ENCODE results near the gene DOCK2. TPM values are rescaled to one million over a fixed set of nuclear protein-coding genes. Genes with fewer than 3 reads are reported as not detected.

DOCK2 gene
- total and polyA plus RNA-seq, 4 experiments from 2014 or later: 45.8 to 223 (median 162) TPM

DNA sequence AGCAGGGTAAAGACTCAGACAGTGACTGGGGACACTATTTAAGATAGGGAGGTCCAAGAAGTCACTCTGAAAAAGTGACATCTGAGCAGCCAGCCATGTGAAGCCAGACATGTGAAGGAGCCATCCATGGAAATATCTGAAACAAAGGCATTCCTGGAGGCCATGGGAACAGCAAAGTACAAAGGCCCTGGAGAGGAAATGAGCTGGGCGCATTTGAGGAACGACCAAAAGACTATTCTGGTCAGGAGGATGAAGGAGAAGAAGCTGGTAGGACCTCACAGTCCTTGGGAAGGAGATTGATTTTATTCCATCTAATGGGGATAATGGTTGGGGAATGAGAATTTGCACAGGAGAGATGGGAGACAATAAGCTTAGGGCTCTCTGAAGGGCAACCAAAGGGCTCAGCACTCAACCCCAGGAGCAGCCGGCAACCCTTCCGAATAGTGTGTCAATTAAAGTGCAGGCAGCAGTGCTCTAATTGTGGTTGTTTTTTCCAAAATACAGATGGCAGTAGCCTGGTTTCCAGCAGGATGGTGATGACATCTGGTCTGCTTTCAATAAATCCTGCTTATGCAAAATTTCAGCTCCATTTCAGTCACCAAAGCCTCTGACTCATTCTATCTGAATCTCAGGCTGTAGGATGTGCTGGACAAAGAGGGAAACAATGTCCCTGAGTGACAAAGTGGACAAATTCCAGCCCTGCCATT is 495.3 kb downstream of the DOCK2 start:
- Mint-ChIP-seq H3K27me3 (peaks cover 10 to 13% of the 10 kb centered on the region in 2 donors), H3K9me3 (peaks cover 0 to 5% (median under 1%) of the 10 kb centered on the region in 8 donors), H3K4me3 (no peak overlapping the region), H3K36me3 (no peaks in the 10 kb centered on the region), H3K27ac (no peak overlapping the region), H3K4me1 (no peaks in the 10 kb centered on the region)
- H3K36me3 ChIP-seq (ENCODE audit: insufficient read depth, low read length): no peaks in the 10 kb centered on the region
- POLR2A ChIA-PET (ENCODE audit: partially characterized antibody): no interaction called here
- intact Hi-C loops (cut with micrococcal nuclease): no loop called here
- CTCF ChIA-PET (ENCODE audit: partially characterized antibody): interaction anchor here (1.3 kb wide), 1 partner anchor 9 kb away, joined by 5 read pairs; no protein-coding TSS in a partner anchor
- H3K4me1 ChIP-seq (ENCODE audit: insufficient read depth, low read length): no peaks in the 10 kb centered on the region
- H3K27ac ChIP-seq (ENCODE audit: low read depth, low read length): no peak overlapping the region
- H3K27me3 ChIP-seq (ENCODE audit: insufficient read depth, low read length): no peaks in the 10 kb centered on the region
- H3K9me3 ChIP-seq (ENCODE audit: control insufficient read depth in 1 of 2, low read length in 2 of 2): no peaks in the 10 kb centered on the region
- no peak for DNase-seq
- no peak overlapping the region for H3K4me3 ChIP-seq (ENCODE audit: low read length in 2 of 2)

Small RNA genes within 50 kb of the gene (microRNA-seq; reads per million reads assigned to microRNA genes)
- not detected for gene MIR378E (ENCODE audit: borderline microRNAs expressed, borderline number of aligned reads, borderline replicate concordance)

Other genes with a start within 250 kb of the DOCK2 start
- 10 to 100 TPM; 12.0 to 12.2 TPM for gene SPDL1, start 53.5 kb upstream of the DOCK2 start, total RNA-seq
- gene SPDL1, start 53.5 kb upstream of the DOCK2 start, polyA plus RNA-seq: 1 to 10 TPM; 1.3 to 7.1 TPM

Data from CD4-positive, alpha-beta memory T cell (primary cell).